H1 (cell line): ENCODE measurements around the gene WNT2. TPM values are rescaled to one million over a fixed set of nuclear protein-coding genes. Genes with fewer than 3 reads are reported as not detected.

Source experiments
- CTCF ChIA-PET: fragments of 300-600 bp; sonication (Branson Sonifier 250); formaldehyde crosslinking; loops from one replicate; lab custom pipeline; 2021; ENCODE audit not compliant: partially characterized antibody; lab: Charles Lee
- POLR2A ChIA-PET: fragments of 300-600 bp; sonication (Branson Sonifier 250); formaldehyde crosslinking; loops from one replicate; lab custom pipeline; 2021; ENCODE audit warnings: inconsistent platforms; ENCODE audit not compliant: partially characterized antibody; lab: Charles Lee
- DNase-seq, 2 experiments: peaks; one replicate each; pipeline versions ENCODE4 v3.0.0 to v3.0.0-alpha.2; 2010 to 2022; ENCODE audit warnings: low spot score in 2 of 2, low read depth in 1 of 2, mixed read lengths in 1 of 2
- FAIRE-seq: peaks from 2 replicates; lab custom pipeline; 2011; peaks lifted over from hg19 to GRCh38; lab: Jason Lieb, UNC
- H2AFZ ChIP-seq: 2 replicates; pipeline ENCODE4 v1.8.1; 2012; ENCODE audit warnings: low read length, inconsistent platforms
- H2AK5ac ChIP-seq: 2 replicates; pipeline ENCODE4 v1.6.1; 2013; ENCODE audit warnings: low read depth, low read length
- H2BK120ac ChIP-seq: replicated peaks from 2 replicates; pipeline ENCODE3; 2013; ENCODE audit warnings: low read depth, low read length, inconsistent platforms
- H2BK12ac ChIP-seq: 2 replicates; pipeline ENCODE4 v1.6.1; 2013; ENCODE audit warnings: low read depth, low read length
- H2BK15ac ChIP-seq: 2 replicates; pipeline ENCODE4 v1.6.1; 2013; ENCODE audit warnings: low read length
- H2BK20ac ChIP-seq: 2 replicates; pipeline ENCODE4 v1.6.1; 2013; ENCODE audit warnings: low read length
- H2BK5ac ChIP-seq: 2 replicates; pipeline ENCODE4 v1.6.1; 2013; ENCODE audit warnings: low read depth, low read length
- H3K14ac ChIP-seq: 2 replicates; pipeline ENCODE4 v1.6.1; 2013; ENCODE audit warnings: inconsistent platforms; ENCODE audit not compliant: insufficient read length
- H3K18ac ChIP-seq: 2 replicates; pipeline ENCODE4 v1.6.1; 2013; ENCODE audit warnings: low read length; ENCODE audit errors: extremely low read depth
- H3K23ac ChIP-seq: 2 replicates; pipeline ENCODE4 v1.6.1; 2013; ENCODE audit warnings: inconsistent platforms; ENCODE audit not compliant: insufficient read length
- H3K23me2 ChIP-seq: 2 replicates; pipeline ENCODE4 v1.6.1; 2013; ENCODE audit warnings: low read depth, low read length
- H3K27ac ChIP-seq: 2 replicates; pipeline ENCODE4 v1.6.1; 2011; ENCODE audit warnings: low read depth, low read length, inconsistent platforms
- H3K27me3 ChIP-seq, 4 experiments: replicated peaks in 1 of 4; 1 replicate in 1 of 4; 2 replicates in 3 of 4; pipeline versions ENCODE4 v1.6.1 to v1.8.1; 2011 to 2013; ENCODE audit warnings: low read length in 3 of 4, mild to moderate bottlenecking in 3 of 4, inconsistent platforms in 2 of 4, mixed read lengths in 2 of 4, moderate library complexity in 1 of 4; ENCODE audit not compliant: control insufficient read depth in 3 of 4, insufficient read depth in 3 of 4; ENCODE audit errors: extremely low read depth in 1 of 4
- H3K36me3 ChIP-seq, 4 experiments: 2 replicates each; pipeline versions ENCODE4 v1.6.1 to v1.8.1; 2011 to 2013; ENCODE audit warnings: mild to moderate bottlenecking in 4 of 4, low read length in 3 of 4, moderate library complexity in 2 of 4, control low read depth in 1 of 4, inconsistent platforms in 1 of 4; ENCODE audit not compliant: insufficient read depth in 4 of 4, control insufficient read depth in 2 of 4
- H3K4ac ChIP-seq: replicated peaks from 2 replicates; pipeline ENCODE3; 2013; ENCODE audit warnings: low read length, low read depth, mixed read lengths, inconsistent platforms; ENCODE audit not compliant: insufficient read length
- H3K4me1 ChIP-seq, 4 experiments: replicated peaks in 1 of 4; 1 replicate in 1 of 4; 2 replicates in 3 of 4; pipeline versions ENCODE4 v1.6.1 to v1.8.1; 2011 to 2013; ENCODE audit warnings: low read length in 3 of 4, inconsistent platforms in 2 of 4, mixed read lengths in 1 of 4; ENCODE audit not compliant: insufficient read depth in 4 of 4, control insufficient read depth in 3 of 4
- H3K4me2 ChIP-seq, 2 experiments: 2 replicates each; pipeline versions ENCODE4 v1.6.1 to v1.8.1; 2011 to 2013; ENCODE audit warnings: low read depth in 2 of 2, low read length in 2 of 2, control low read depth in 1 of 2, inconsistent platforms in 1 of 2, mild to moderate bottlenecking in 1 of 2; ENCODE audit not compliant: insufficient read depth in 1 of 2
- H3K4me3 ChIP-seq, 4 experiments: fragments of 200-600, 300-600 bp in 1 of 4; sonication (generic), shearing (Covaris generic), sonication (Bioruptor Twin) in 1 of 4; 2 replicates each; pipeline versions ENCODE4 v1.5.1 to v1.8.1; 2011 to 2016; ENCODE audit warnings: low read length in 4 of 4, low read depth in 3 of 4, control low read depth in 2 of 4, inconsistent platforms in 2 of 4, mild to moderate bottlenecking in 2 of 4, mixed read lengths in 1 of 4, moderate library complexity in 1 of 4; ENCODE audit not compliant: insufficient read depth in 2 of 4; ENCODE audit errors: extremely low read depth in 1 of 4
- H3K56ac ChIP-seq: replicated peaks from 2 replicates; pipeline ENCODE3; 2013; ENCODE audit warnings: low read depth, mild to moderate bottlenecking, mixed read lengths, low read length, inconsistent platforms; ENCODE audit not compliant: insufficient read length
- H3K79me1 ChIP-seq: 2 replicates; pipeline ENCODE4 v1.6.1; 2013; ENCODE audit warnings: low read depth, low read length, control low read depth
- H3K79me2 ChIP-seq, 2 experiments: 2 replicates each; pipeline versions ENCODE4 v1.6.1 to v1.8.1; 2012 to 2013; ENCODE audit warnings: low read length in 2 of 2, mild to moderate bottlenecking in 2 of 2, inconsistent platforms in 1 of 2; ENCODE audit not compliant: insufficient read depth in 2 of 2, control insufficient read depth in 1 of 2
- H3K9ac ChIP-seq, 4 experiments: replicated peaks in 1 of 4; 1 replicate in 1 of 4; 2 replicates in 3 of 4; pipeline versions ENCODE4 v1.6.1 to v1.8.1; 2011 to 2013; ENCODE audit warnings: low read depth in 3 of 4, low read length in 3 of 4, control low read depth in 2 of 4, mild to moderate bottlenecking in 2 of 4, moderate library complexity in 2 of 4, inconsistent platforms in 1 of 4; ENCODE audit errors: extremely low read depth in 1 of 4
- H3K9me3 ChIP-seq, 2 experiments: 2 replicates each; pipeline versions ENCODE4 v1.6.1 to v1.8.1; 2012 to 2013; ENCODE audit warnings: mild to moderate bottlenecking in 2 of 2, moderate library complexity in 2 of 2, control low read depth in 1 of 2, inconsistent platforms in 1 of 2, low read depth in 1 of 2, low read length in 1 of 2, mixed read lengths in 1 of 2; ENCODE audit not compliant: insufficient read depth in 2 of 2
- H4K20me1 ChIP-seq, 2 experiments: replicated peaks in 1 of 2; 2 replicates each; pipeline versions ENCODE3 to v1.8.1; 2011 to 2013; ENCODE audit warnings: inconsistent platforms in 2 of 2, low read length in 2 of 2, mild to moderate bottlenecking in 1 of 2; ENCODE audit not compliant: insufficient read depth in 2 of 2, control insufficient read depth in 1 of 2
- H4K5ac ChIP-seq: 2 replicates; pipeline ENCODE4 v1.6.1; 2013; ENCODE audit warnings: low read length, low read depth, mixed read lengths, inconsistent platforms; ENCODE audit not compliant: insufficient read length
- H4K8ac ChIP-seq: 2 replicates; pipeline ENCODE4 v1.8.0; 2013; ENCODE audit warnings: mild to moderate bottlenecking, moderate library complexity, low read length, inconsistent platforms; ENCODE audit not compliant: insufficient read depth; ENCODE audit errors: extremely low read depth
- H4K91ac ChIP-seq: replicated peaks from 2 replicates; pipeline ENCODE3; 2013; ENCODE audit warnings: low read length, mixed read lengths, inconsistent platforms; ENCODE audit not compliant: insufficient read length
- CEBPB ChIP-seq: IDR thresholded peaks from 2 replicates; pipeline ENCODE4 v1.6.1; 2012; ENCODE audit warnings: low read depth, low read length
- SAP30 ChIP-seq: fragments of 300-600 bp; sonication (generic); IDR thresholded peaks from 2 replicates; pipeline ENCODE4 v1.7.1; 2012; ENCODE audit warnings: low read length, moderate library complexity, mild to moderate bottlenecking, inconsistent platforms; ENCODE audit not compliant: insufficient read depth, insufficient replicate concordance
- SIRT6 ChIP-seq: IDR thresholded peaks from one replicate; pipeline ENCODE4 v1.7.1; 2012; ENCODE audit warnings: low read length, inconsistent platforms
- SIX5 ChIP-seq: IDR thresholded peaks from 2 replicates; pipeline ENCODE4 v1.6.1; 2011; ENCODE audit warnings: mild to moderate bottlenecking, low read depth, low read length
- WGBS, 2 experiments: shearing (Covaris generic) in 1 of 2; methylation state at CpG; one replicate each; pipeline versions ENCODE4 v1.1.6 to v1.1.7; 2013 to 2015; ENCODE audit warnings: low lambda C conversion rate in 2 of 2, mixed read lengths in 2 of 2, inconsistent platforms in 1 of 2, low coverage in 1 of 2, missing lambda C conversion rate in 1 of 2; ENCODE audit not compliant: insufficient replicate concordance in 2 of 2, insufficient coverage in 1 of 2, insufficient read length in 1 of 2; ENCODE audit errors: extremely low coverage in 1 of 2, missing lambda C conversion rate in 1 of 2; 5-methylcytosine and 5-hydroxymethylcytosine counted together
- polyA plus RNA-seq, 7 experiments: library from polyadenylated mRNA; depleted of rRNA in 3 of 7; stranded (reverse) in 5 of 7; unstranded in 2 of 7; fragments of >200 nt in 5 of 7; fragments of 200-250 nt in 2 of 7; gene quantifications; 1 replicate in 5 of 7; 2 replicates in 1 of 7; 4 replicates in 1 of 7; pipeline versions ENCODE4 v1.2.1 to v1.2.3, GENCODE V29; 2011 to 2013; ENCODE audit warnings: missing spikeins in 2 of 7, mixed read lengths in 2 of 7
- total RNA-seq: library from RNA; stranded (reverse); fragmentation: NEBNext Ultra II Directional; extraction: Animal tissue kit (Norgen Biotek cat#: 25700); gene quantifications from 2 replicates; pipeline ENCODE4 v1.2.1, GENCODE V29; 2021

The WNT2 gene
- total and polyA plus RNA-seq, 2 of the 8 experiments (the other 6 are each of a cell fraction or from before 2014, with no cell fraction given): not detected

DNA sequence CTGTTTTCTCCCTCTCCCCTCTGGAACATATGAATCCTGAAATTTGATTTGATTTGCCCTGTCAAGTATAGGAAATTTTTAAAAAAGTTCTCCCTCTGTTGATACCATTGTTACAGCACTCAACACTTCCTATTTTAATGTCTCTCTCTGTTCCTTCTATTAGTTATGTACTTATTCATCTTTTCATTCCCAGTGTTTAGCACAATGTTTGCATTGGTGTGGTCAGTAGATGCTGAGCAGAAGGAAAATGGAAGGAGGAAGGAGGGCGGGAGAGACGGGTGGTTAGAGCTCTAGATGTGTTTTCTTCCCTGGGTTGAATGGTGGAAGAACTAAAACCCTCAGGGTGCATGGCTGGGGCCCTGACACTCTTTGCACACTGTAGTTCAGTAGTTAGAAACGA, 79.5 kb downstream of the WNT2 start:
- no peaks in the 10 kb centered on the region for H3K4me1 ChIP-seq
- H3K36me3 ChIP-seq: no peaks in the 10 kb centered on the region
- DNase-seq: no peak
- H2AK5ac ChIP-seq: no peak overlapping the region
- no peak overlapping the region for H3K4ac ChIP-seq
- H3K27ac ChIP-seq: no peak overlapping the region
- POLR2A ChIA-PET: no interaction called here
- no peak overlapping the region for H3K4me3 ChIP-seq
- no peak overlapping the region for H2BK20ac ChIP-seq
- WGBS, 2 experiments: 80% methylated on average over 3 of the region's 3 CpGs; no CpG with 5 or more reads in 1 of the 2 experiments
- H3K79me1 ChIP-seq: no peaks in the 10 kb centered on the region
- H2BK5ac ChIP-seq: no peak overlapping the region
- TF ChIP-seq SIRT6 (no peak), SAP30 (no peak), SIX5 (no peak), CEBPB (no peak)
- TF ChIP-seq, all 59 proteins: peak for 0
- Histone ChIP-seq H3K18ac (no peak overlapping the region), H4K20me1 (no peaks in the 10 kb centered on the region), H3K14ac (no peak overlapping the region), H2AFZ (no peak overlapping the region), H3K9me3 (peaks cover 2 to 9% of the 10 kb centered on the region in 2 experiments; a peak in 1 of 4 replicates), H3K23me2 (no peaks in the 10 kb centered on the region), H4K91ac (no peak overlapping the region), H2BK15ac (no peak overlapping the region), H3K9ac (no peak overlapping the region), H3K4me2 (no peak overlapping the region), H4K8ac (no peak overlapping the region), H2BK120ac (no peak overlapping the region), H4K5ac (no peak overlapping the region), H3K79me2 (no peaks in the 10 kb centered on the region), H3K27me3 (no peaks in the 10 kb centered on the region), H3K23ac (no peak overlapping the region), H3K56ac (no peak overlapping the region), H2BK12ac (no peak overlapping the region)
- CTCF ChIA-PET: interaction anchor here (0.6 to 0.9 kb wide), 2 partner anchors 159 to 260 kb away, joined by 3 read pairs; no protein-coding TSS in a partner anchor
- FAIRE-seq: no peak
